UCSD-AML1 (cell line): ENCODE data around the gene RFLNA.

Experiments used
- DNase-seq: peaks from one replicate; lab custom pipeline; 2025; ENCODE audit not compliant: unreplicated experiment; lab: John Stamatoyannopoulos, UW

Gene RFLNA

GRCh38 chr12:124294780-124295341 lies at the start of gene RFLNA:
TSS of gene RFLNA (plus strand) at chr12:124295093. CDS start at chr12:124295430, 337 bp downstream.
- DNase-seq, result no peak

GRCh38 chr12:124247331-124247730 lies 47.6 kb upstream of the RFLNA start:
- no peak for DNase-seq

GRCh38 chr12:124248941-124249825 lies 45.7 kb upstream of the RFLNA start:
- no peak for DNase-seq

GRCh38 chr12:124251186-124251585 lies 43.7 kb upstream of the RFLNA start:
- DNase-seq, result no peak

- no peak for DNase-seq
Observed at GRCh38 chr12:124252964-124253363, 41.9 kb upstream of the RFLNA start.

GRCh38 chr12:124254126-124254525 lies 40.8 kb upstream of the RFLNA start:
- no peak for DNase-seq

- DNase-seq, result no peak
Observed at GRCh38 chr12:124259154-124260066, 35.5 kb upstream of the RFLNA start.

GRCh38 chr12:124261885-124262284 lies 33.0 kb upstream of the RFLNA start:
- DNase-seq, result no peak

GRCh38 chr12:124264089-124264795 lies 30.7 kb upstream of the RFLNA start:
- DNase-seq, result no peak

- DNase-seq, result no peak
Observed at GRCh38 chr12:124264879-124265278, 30.0 kb upstream of the RFLNA start.

GRCh38 chr12:124267205-124267778 lies 27.6 kb upstream of the RFLNA start:
- no peak for DNase-seq

GRCh38 chr12:124270671-124271070 lies 24.2 kb upstream of the RFLNA start:
- no peak for DNase-seq

- peak; percentile 71 for DNase-seq
Observed at GRCh38 chr12:124273630-124274029, 21.3 kb upstream of the RFLNA start.

GRCh38 chr12:124276337-124276736 lies 18.6 kb upstream of the RFLNA start:
- no peak for DNase-seq

GRCh38 chr12:124277394-124278241 lies 17.3 kb upstream of the RFLNA start:
- DNase-seq, result peak; percentile 49

GRCh38 chr12:124278389-124279101 lies 16.3 kb upstream of the RFLNA start:
- no peak for DNase-seq

GRCh38 chr12:124279315-124279714 lies 15.6 kb upstream of the RFLNA start:
- no peak for DNase-seq

GRCh38 chr12:124279846-124280360 lies 15.0 kb upstream of the RFLNA start:
- no peak for DNase-seq

GRCh38 chr12:124281309-124281708 lies 13.6 kb upstream of the RFLNA start:
- no peak for DNase-seq
